Colonic mucosa (tissue), 4 donors: Measurements from ENCODE around the gene BCL11A. TPM values are rescaled to one million over a fixed set of nuclear protein-coding genes. Genes with fewer than 3 reads are reported as not detected.

Source experiments
- DNase-seq: peaks from one replicate; pipeline ENCODE4 v3.0.0-alpha.2; 2020
- H3K27ac ChIP-seq: fragments of 200-600 bp; one replicate; pipeline ENCODE4 v1.8.0; 2021
- H3K27me3 ChIP-seq: fragments of 200-600 bp; one replicate; pipeline ENCODE4 v1.8.0; 2021
- H3K36me3 ChIP-seq: fragments of 200-600 bp; one replicate; pipeline ENCODE4 v1.8.0; 2021
- H3K4me1 ChIP-seq: fragments of 200-600 bp; one replicate; pipeline ENCODE4 v1.8.0; 2021; ENCODE audit warnings: mild to moderate bottlenecking
- H3K4me3 ChIP-seq: fragments of 200-600 bp; one replicate; pipeline ENCODE4 v1.8.0; 2021
- H3K9ac ChIP-seq, 2 donors: one replicate each; pipeline ENCODE4 v1.7.0; 2013; ENCODE audit warnings: control low read depth in 2 of 2, low read depth in 2 of 2, low read length in 2 of 2
- H3K9me3 ChIP-seq: fragments of 200-600 bp; one replicate; pipeline ENCODE4 v1.8.0; 2021
- intact Hi-C: fragments of 100-400 bp; cut with DNase I; formaldehyde crosslinking; loops from one replicate; pipeline ENCODE4 v1.14.1; 2022
- total RNA-seq, 2 donors: library from RNA; stranded (reverse); fragmentation: NEBNext Ultra II Directional in 1 of 2; extraction: Animal tissue kit (Norgen Biotek cat#: 25700) in 1 of 2; gene quantifications; one replicate each; pipeline ENCODE4 v1.2.1, GENCODE V29; 2021
- TF ChIP-seq, protein P1 (sequence below): fragments of 200-600 bp; IDR thresholded peaks from one replicate; pipeline ENCODE4 v1.8.0; 2022; ENCODE audit warnings: antibody characterized with exemption, mild to moderate bottlenecking
- donor health status: healthy.
- donor health status: DM: no; HTN: no; CAD: no.
- donor health status: DM: no; HTN: no; CAD: no.

Gene BCL11A
- total RNA-seq, 2 donors from 2014 or later = 22.9 to 27.1 TPM

DNA sequence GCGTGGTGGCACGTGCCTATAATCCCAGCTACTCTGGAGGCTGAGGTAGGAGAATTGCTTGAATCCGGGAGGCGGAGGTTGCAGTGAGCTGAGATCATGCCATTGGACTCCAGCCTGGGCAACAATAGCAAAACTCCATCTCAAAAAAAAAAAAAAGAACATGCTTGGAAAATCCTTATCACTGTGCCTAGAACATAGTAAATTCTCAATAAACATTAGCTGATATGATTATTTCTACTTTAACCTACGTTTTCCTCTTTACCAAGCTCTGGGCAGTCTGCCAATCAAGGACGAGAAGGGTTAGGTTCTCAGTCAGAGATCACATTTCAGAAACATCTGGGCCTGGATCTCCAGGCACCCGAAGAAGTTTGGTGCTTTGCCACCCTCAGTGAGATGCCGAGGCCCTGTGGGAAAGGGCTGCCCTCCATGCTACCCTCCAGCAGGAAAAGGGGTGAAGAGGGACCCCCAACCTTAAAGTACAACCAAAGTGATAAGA is 107.7 kb downstream of the BCL11A start:
- TF ChIP-seq, protein P1, sequence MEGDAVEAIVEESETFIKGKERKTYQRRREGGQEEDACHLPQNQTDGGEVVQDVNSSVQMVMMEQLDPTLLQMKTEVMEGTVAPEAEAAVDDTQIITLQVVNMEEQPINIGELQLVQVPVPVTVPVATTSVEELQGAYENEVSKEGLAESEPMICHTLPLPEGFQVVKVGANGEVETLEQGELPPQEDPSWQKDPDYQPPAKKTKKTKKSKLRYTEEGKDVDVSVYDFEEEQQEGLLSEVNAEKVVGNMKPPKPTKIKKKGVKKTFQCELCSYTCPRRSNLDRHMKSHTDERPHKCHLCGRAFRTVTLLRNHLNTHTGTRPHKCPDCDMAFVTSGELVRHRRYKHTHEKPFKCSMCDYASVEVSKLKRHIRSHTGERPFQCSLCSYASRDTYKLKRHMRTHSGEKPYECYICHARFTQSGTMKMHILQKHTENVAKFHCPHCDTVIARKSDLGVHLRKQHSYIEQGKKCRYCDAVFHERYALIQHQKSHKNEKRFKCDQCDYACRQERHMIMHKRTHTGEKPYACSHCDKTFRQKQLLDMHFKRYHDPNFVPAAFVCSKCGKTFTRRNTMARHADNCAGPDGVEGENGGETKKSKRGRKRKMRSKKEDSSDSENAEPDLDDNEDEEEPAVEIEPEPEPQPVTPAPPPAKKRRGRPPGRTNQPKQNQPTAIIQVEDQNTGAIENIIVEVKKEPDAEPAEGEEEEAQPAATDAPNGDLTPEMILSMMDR = no peak
- no peaks in the 10 kb centered on the region for H3K27me3 ChIP-seq
- no peak overlapping the region for H3K9ac ChIP-seq
- H3K36me3 ChIP-seq = no peaks in the 10 kb centered on the region
- DNase-seq = no peak
- no peak overlapping the region for H3K4me3 ChIP-seq
- intact Hi-C loops = no loop called here
- no peaks in the 10 kb centered on the region for H3K9me3 ChIP-seq
- no peaks in the 10 kb centered on the region for H3K4me1 ChIP-seq
- no peak overlapping the region for H3K27ac ChIP-seq

DNA sequence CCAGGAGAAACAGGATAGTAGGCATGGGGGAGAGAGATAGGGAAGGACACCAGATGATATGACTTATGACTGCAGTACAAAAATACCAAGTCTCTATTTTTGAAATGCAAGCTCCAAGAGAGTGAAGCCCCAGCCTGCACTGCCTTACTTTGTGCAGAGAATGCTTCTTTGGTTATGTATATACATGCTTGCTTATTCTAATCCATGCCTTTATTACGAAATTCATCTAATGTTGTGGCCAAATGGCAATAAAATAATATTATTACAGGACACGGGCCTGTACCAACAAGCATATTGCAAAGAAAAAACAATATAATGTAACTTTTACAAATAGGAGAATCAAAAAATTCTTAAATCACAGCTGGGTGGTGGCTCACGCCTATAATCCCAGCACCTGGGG is 110.8 kb downstream of the BCL11A start:
- Histone ChIP-seq H3K4me1 (no peaks in the 10 kb centered on the region), H3K9me3 (no peaks in the 10 kb centered on the region), H3K36me3 (no peaks in the 10 kb centered on the region), H3K27ac (no peak overlapping the region), H3K4me3 (no peak overlapping the region), H3K27me3 (no peaks in the 10 kb centered on the region), H3K9ac (no peak overlapping the region)
- intact Hi-C loops = no loop called here
- TF ChIP-seq, protein P1 = no peak
- no peak for DNase-seq

DNA sequence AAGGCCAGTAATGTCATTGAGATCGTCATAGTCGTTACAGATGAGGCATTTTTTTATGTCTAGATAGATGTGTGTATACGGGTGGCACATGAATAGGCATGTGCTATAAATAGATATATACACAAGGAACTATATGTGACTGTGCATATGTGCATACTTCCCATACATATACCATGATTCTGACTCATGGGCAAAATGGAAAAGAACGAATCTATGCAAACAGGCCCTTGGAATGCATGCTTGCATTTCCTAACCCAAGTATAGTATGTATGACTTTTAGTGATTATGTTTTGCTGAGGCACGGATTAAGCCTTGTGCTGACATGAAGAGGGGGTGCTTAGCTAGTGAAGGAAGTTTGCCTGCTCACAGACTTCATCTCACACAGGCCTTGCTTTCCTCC is 111.7 kb downstream of the BCL11A start:
- no peaks in the 10 kb centered on the region for H3K27me3 ChIP-seq
- intact Hi-C loops = no loop called here
- no peaks in the 10 kb centered on the region for H3K36me3 ChIP-seq
- no peaks in the 10 kb centered on the region for H3K4me1 ChIP-seq
- H3K4me3 ChIP-seq = no peak overlapping the region
- no peak overlapping the region for H3K9ac ChIP-seq
- DNase-seq = no peak
- TF ChIP-seq, protein P1 = no peak
- no peaks in the 10 kb centered on the region for H3K9me3 ChIP-seq
- H3K27ac ChIP-seq = no peak overlapping the region

GRCh38 chr2:60440767-60441163 is 112.7 kb downstream of the BCL11A start:
- intact Hi-C loops = no loop called here
- Histone ChIP-seq H3K4me1 (no peaks in the 10 kb centered on the region), H3K9ac (no peak overlapping the region), H3K27me3 (no peaks in the 10 kb centered on the region), H3K4me3 (no peak overlapping the region), H3K27ac (no peak overlapping the region), H3K9me3 (no peaks in the 10 kb centered on the region), H3K36me3 (no peaks in the 10 kb centered on the region)
- DNase-seq = no peak
- TF ChIP-seq, protein P1 = no peak

DNA sequence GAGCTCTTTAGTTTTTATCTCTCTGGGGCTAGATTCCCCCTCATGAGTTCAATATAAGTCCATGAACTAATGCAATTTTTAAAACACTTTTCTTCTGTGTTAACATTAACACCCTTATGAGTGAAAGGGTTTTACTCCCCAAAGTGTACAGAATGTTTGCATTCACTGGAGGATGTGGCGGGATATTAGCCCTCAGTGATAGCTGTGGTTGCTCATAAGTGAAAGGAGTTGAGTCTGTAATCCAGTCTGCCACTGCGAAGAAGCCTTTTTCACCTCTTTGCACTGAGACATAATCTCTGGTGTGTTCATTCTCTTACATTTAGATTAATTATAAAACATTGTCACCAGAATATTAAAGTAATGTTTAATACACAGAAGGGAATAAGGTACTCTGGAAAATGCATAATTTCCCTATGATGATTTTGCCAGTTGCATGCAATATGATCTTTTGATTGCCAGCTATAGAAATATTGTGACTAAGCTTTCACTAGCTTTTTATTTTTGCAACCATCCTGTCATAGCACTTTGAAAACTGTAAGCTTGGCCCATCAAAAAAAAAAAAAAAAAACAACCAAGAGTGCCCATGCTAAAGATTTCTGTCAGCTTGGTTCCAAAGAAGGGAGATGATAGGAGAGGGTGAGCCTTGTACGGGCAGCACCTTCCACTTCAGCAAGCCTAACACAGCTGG is 113.2 kb downstream of the BCL11A start:
- DNase-seq = no peak

More for the DNA sequence above, 113.2 kb downstream of the BCL11A start:
- Histone ChIP-seq H3K4me3 (no peak overlapping the region), H3K27me3 (no peaks in the 10 kb centered on the region), H3K9me3 (no peaks in the 10 kb centered on the region), H3K4me1 (no peaks in the 10 kb centered on the region), H3K9ac (no peak overlapping the region), H3K36me3 (no peaks in the 10 kb centered on the region), H3K27ac (no peak overlapping the region)
- TF ChIP-seq, protein P1 = no peak
- intact Hi-C loops = no loop called here
